ENCODE results near the gene ZDHHC17.

ZDHHC17 gene

GRCh38 chr12:76830436-76830835 is 66.5 kb downstream of the ZDHHC17 start:
- Histone ChIP-seq H2AFZ (ENCODE audit: insufficient read depth, low read length, poor library complexity) (no peak overlapping the region), H3K4me3 (ENCODE audit: low read depth, low read length) (no peak overlapping the region), H2BK5ac (ENCODE audit: low read depth, low read length, poor library complexity) (no peak overlapping the region), H3K9me3 (ENCODE audit: insufficient read depth, low read depth, low read length) (peaks cover 3% of the 10 kb centered on the region), H3K4me1 (ENCODE audit: control insufficient read depth in 1 of 2, insufficient read depth in 2 of 2, low read length in 2 of 2) (no peaks in the 10 kb centered on the region), H3K4me2 (ENCODE audit: low read length) (no peak overlapping the region), H3K4ac (ENCODE audit: low read depth, low read length) (no peak overlapping the region), H2AK5ac (ENCODE audit: low read length) (no peak overlapping the region), H4K8ac (ENCODE audit: low read depth, low read length) (no peak overlapping the region), H4K12ac (ENCODE audit: low read depth, low read length) (no peak overlapping the region), H2BK120ac (ENCODE audit: insufficient read depth, low read length, poor library complexity) (no peak overlapping the region), H3K18ac (ENCODE audit: low read length) (no peak overlapping the region), H3K27me3 (ENCODE audit: insufficient read depth, low read length) (no peaks in the 10 kb centered on the region), H3K27ac (ENCODE audit: low read depth, low read length) (no peak overlapping the region), H3K23ac (ENCODE audit: low read length) (no peak overlapping the region), H4K91ac (ENCODE audit: low read depth, low read length) (no peak overlapping the region), H3K79me2 (ENCODE audit: control insufficient read depth, insufficient read depth, low read length, poor library complexity) (no peaks in the 10 kb centered on the region), H2BK12ac (ENCODE audit: low read length) (no peak overlapping the region), H3K36me3 (ENCODE audit: control insufficient read depth in 1 of 2, insufficient read depth in 2 of 2, low read length in 2 of 2) (peaks cover 10 to 13% of the 10 kb centered on the region in 2 experiments), H3K14ac (ENCODE audit: low read length) (no peak overlapping the region), H3K9ac (ENCODE audit: low read length) (no peak overlapping the region), H3K79me1 (ENCODE audit: low read length) (no peaks in the 10 kb centered on the region)
- no peak for DNase-seq

GRCh38 chr12:76836633-76837032 is 72.7 kb downstream of the ZDHHC17 start:
- no peak overlapping the region for H2AFZ ChIP-seq (ENCODE audit: insufficient read depth, low read length, poor library complexity)
- no peak overlapping the region for H3K9ac ChIP-seq (ENCODE audit: low read length)
- no peak overlapping the region for H2AK5ac ChIP-seq (ENCODE audit: low read length)
- no peak overlapping the region for H3K27ac ChIP-seq (ENCODE audit: low read depth, low read length)
- no peak overlapping the region for H3K4me3 ChIP-seq (ENCODE audit: low read depth, low read length)
- H3K4ac ChIP-seq (ENCODE audit: low read depth, low read length), result no peak overlapping the region
- no peak overlapping the region for H3K14ac ChIP-seq (ENCODE audit: low read length)
- H4K12ac ChIP-seq (ENCODE audit: low read depth, low read length), result no peak overlapping the region
- H3K27me3 ChIP-seq (ENCODE audit: insufficient read depth, low read length), result no peaks in the 10 kb centered on the region
- no CpG with 5 or more reads among the region's 3 CpGs for WGBS (ENCODE audit: extremely low coverage, insufficient coverage, insufficient read length)
- DNase-seq, result no peak
- peaks cover under 1% of the 10 kb centered on the region for H3K9me3 ChIP-seq (ENCODE audit: insufficient read depth, low read depth, low read length)
- H3K23ac ChIP-seq (ENCODE audit: low read length), result no peak overlapping the region
- H3K79me1 ChIP-seq (ENCODE audit: low read length), result no peaks in the 10 kb centered on the region
- no peak overlapping the region for H4K91ac ChIP-seq (ENCODE audit: low read depth, low read length)
- no peak overlapping the region for H3K18ac ChIP-seq (ENCODE audit: low read length)
- no peak overlapping the region for H2BK120ac ChIP-seq (ENCODE audit: insufficient read depth, low read length, poor library complexity)
- peaks cover 1 to 4% of the 10 kb centered on the region in 2 experiments for H3K36me3 ChIP-seq (ENCODE audit: control insufficient read depth in 1 of 2, insufficient read depth in 2 of 2, low read length in 2 of 2)
- no peaks in the 10 kb centered on the region for H3K79me2 ChIP-seq (ENCODE audit: control insufficient read depth, insufficient read depth, low read length, poor library complexity)
- H2BK5ac ChIP-seq (ENCODE audit: low read depth, low read length, poor library complexity), result no peak overlapping the region
- H3K4me1 ChIP-seq (ENCODE audit: control insufficient read depth in 1 of 2, insufficient read depth in 2 of 2, low read length in 2 of 2), result no peaks in the 10 kb centered on the region
- H3K4me2 ChIP-seq (ENCODE audit: low read length), result no peak overlapping the region
- no peak overlapping the region for H4K8ac ChIP-seq (ENCODE audit: low read depth, low read length)
- H2BK12ac ChIP-seq (ENCODE audit: low read length), result no peak overlapping the region

GRCh38 chr12:76847260-76847659 is 83.3 kb downstream of the ZDHHC17 start:
- Histone ChIP-seq H3K14ac (ENCODE audit: low read length) (no peak overlapping the region), H3K4ac (ENCODE audit: low read depth, low read length) (no peak overlapping the region), H2AFZ (ENCODE audit: insufficient read depth, low read length, poor library complexity) (no peak overlapping the region), H3K36me3 (ENCODE audit: control insufficient read depth in 1 of 2, insufficient read depth in 2 of 2, low read length in 2 of 2) (peaks cover 5 to 9% of the 10 kb centered on the region in 2 experiments), H3K9me3 (ENCODE audit: insufficient read depth, low read depth, low read length) (no peaks in the 10 kb centered on the region), H3K9ac (ENCODE audit: low read length) (no peak overlapping the region), H3K79me2 (ENCODE audit: control insufficient read depth, insufficient read depth, low read length, poor library complexity) (no peaks in the 10 kb centered on the region), H2BK12ac (ENCODE audit: low read length) (no peak overlapping the region), H3K23ac (ENCODE audit: low read length) (no peak overlapping the region), H3K4me1 (ENCODE audit: control insufficient read depth in 1 of 2, insufficient read depth in 2 of 2, low read length in 2 of 2) (no peaks in the 10 kb centered on the region), H2AK5ac (ENCODE audit: low read length) (no peak overlapping the region), H4K91ac (ENCODE audit: low read depth, low read length) (no peak overlapping the region), H4K12ac (ENCODE audit: low read depth, low read length) (no peak overlapping the region), H3K27ac (ENCODE audit: low read depth, low read length) (no peak overlapping the region), H3K18ac (ENCODE audit: low read length) (no peak overlapping the region), H3K4me3 (ENCODE audit: low read depth, low read length) (no peak overlapping the region), H3K27me3 (ENCODE audit: insufficient read depth, low read length) (no peaks in the 10 kb centered on the region), H3K4me2 (ENCODE audit: low read length) (no peak overlapping the region), H2BK5ac (ENCODE audit: low read depth, low read length, poor library complexity) (no peak overlapping the region), H4K8ac (ENCODE audit: low read depth, low read length) (no peak overlapping the region), H3K79me1 (ENCODE audit: low read length) (no peaks in the 10 kb centered on the region), H2BK120ac (ENCODE audit: insufficient read depth, low read length, poor library complexity) (no peak overlapping the region)
- no peak for DNase-seq
- WGBS (ENCODE audit: extremely low coverage, insufficient coverage, insufficient read length), result no CpG with 5 or more reads among the region's 2 CpGs

- no peak overlapping the region for H4K8ac ChIP-seq (ENCODE audit: low read depth, low read length)
- H3K4me1 ChIP-seq (ENCODE audit: control insufficient read depth in 1 of 2, insufficient read depth in 2 of 2, low read length in 2 of 2), result no peaks in the 10 kb centered on the region
- no peak overlapping the region for H2BK12ac ChIP-seq (ENCODE audit: low read length)
- peak; percentile 25 to 77 for DNase-seq
- H3K9ac ChIP-seq (ENCODE audit: low read length), result no peak overlapping the region
- H3K23ac ChIP-seq (ENCODE audit: low read length), result no peak overlapping the region
- no peak overlapping the region for H3K4ac ChIP-seq (ENCODE audit: low read depth, low read length)
- no peak overlapping the region for H3K18ac ChIP-seq (ENCODE audit: low read length)
- no peak overlapping the region for H2BK120ac ChIP-seq (ENCODE audit: insufficient read depth, low read length, poor library complexity)
- peaks cover 5 to 9% of the 10 kb centered on the region in 2 experiments for H3K36me3 ChIP-seq (ENCODE audit: control insufficient read depth in 1 of 2, insufficient read depth in 2 of 2, low read length in 2 of 2)
- H4K12ac ChIP-seq (ENCODE audit: low read depth, low read length), result no peak overlapping the region
- H3K27me3 ChIP-seq (ENCODE audit: insufficient read depth, low read length), result no peaks in the 10 kb centered on the region
- no peaks in the 10 kb centered on the region for H3K79me2 ChIP-seq (ENCODE audit: control insufficient read depth, insufficient read depth, low read length, poor library complexity)
- no peak overlapping the region for H3K4me2 ChIP-seq (ENCODE audit: low read length)
- no peak overlapping the region for H3K14ac ChIP-seq (ENCODE audit: low read length)
- no peak overlapping the region for H2AK5ac ChIP-seq (ENCODE audit: low read length)
- H4K91ac ChIP-seq (ENCODE audit: low read depth, low read length), result no peak overlapping the region
- no CpG with 5 or more reads among the region's 2 CpGs for WGBS (ENCODE audit: extremely low coverage, insufficient coverage, insufficient read length)
- no peak overlapping the region for H2AFZ ChIP-seq (ENCODE audit: insufficient read depth, low read length, poor library complexity)
- H3K27ac ChIP-seq (ENCODE audit: low read depth, low read length), result no peak overlapping the region
- H2BK5ac ChIP-seq (ENCODE audit: low read depth, low read length, poor library complexity), result no peak overlapping the region
- H3K9me3 ChIP-seq (ENCODE audit: insufficient read depth, low read depth, low read length), result no peaks in the 10 kb centered on the region
- H3K4me3 ChIP-seq (ENCODE audit: low read depth, low read length), result no peak overlapping the region
- H3K79me1 ChIP-seq (ENCODE audit: low read length), result no peaks in the 10 kb centered on the region
Measured at GRCh38 chr12:76848132-76848531, 84.2 kb downstream of the ZDHHC17 start.

Data from trophoblast cell (in vitro differentiated cells and primary cell).